ENCODE measurements around the gene SPESP1.

SPESP1 gene

DNA sequence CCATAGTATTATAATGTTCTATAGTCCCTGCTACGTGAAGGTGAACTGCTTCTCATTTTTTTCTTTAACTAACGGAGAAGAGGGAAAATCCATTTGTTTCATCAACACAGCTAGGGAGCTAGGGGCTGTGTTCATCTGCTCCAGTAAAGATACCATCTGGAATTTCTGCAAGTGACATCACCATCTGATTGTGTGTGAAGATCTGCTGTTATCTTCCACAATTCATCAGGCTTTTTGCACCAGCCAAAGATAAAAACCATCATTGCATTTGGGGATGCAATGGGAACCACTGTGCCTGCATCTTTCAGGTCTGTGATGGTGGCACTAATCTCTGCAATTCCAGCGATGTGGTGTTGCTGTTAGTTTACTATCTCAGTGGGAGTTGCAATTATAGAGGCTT is 48.7 kb downstream of the SPESP1 start:
- H3K27ac ChIP-seq: no peak overlapping the region
- TF ChIP-seq, protein P1, sequence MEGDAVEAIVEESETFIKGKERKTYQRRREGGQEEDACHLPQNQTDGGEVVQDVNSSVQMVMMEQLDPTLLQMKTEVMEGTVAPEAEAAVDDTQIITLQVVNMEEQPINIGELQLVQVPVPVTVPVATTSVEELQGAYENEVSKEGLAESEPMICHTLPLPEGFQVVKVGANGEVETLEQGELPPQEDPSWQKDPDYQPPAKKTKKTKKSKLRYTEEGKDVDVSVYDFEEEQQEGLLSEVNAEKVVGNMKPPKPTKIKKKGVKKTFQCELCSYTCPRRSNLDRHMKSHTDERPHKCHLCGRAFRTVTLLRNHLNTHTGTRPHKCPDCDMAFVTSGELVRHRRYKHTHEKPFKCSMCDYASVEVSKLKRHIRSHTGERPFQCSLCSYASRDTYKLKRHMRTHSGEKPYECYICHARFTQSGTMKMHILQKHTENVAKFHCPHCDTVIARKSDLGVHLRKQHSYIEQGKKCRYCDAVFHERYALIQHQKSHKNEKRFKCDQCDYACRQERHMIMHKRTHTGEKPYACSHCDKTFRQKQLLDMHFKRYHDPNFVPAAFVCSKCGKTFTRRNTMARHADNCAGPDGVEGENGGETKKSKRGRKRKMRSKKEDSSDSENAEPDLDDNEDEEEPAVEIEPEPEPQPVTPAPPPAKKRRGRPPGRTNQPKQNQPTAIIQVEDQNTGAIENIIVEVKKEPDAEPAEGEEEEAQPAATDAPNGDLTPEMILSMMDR (conservative IDR thresholded peaks at IDR 0.05): no peak
- no peak for TF ChIP-seq ZFX (IDR thresholded peaks at IDR 0.05)

DNA sequence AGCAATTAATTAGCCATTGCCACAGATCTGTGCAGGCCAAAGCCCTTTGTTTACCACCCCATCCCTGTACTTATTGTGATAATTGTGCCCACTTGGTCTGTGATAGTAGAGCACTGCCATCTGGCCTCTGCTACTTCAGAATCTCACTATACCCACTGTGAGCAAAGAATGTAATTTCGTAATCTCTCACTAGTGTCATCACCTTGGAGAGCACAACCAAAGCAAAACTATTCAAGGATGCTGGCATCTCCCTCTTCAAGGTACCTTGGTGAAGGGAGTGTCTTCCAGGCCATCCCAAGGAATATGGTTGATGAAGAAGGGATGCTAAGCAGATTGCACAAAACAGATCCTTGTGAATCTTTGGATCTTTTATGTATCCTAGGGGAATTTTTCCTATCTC is 49.5 kb downstream of the SPESP1 start:
- H3K27ac ChIP-seq: no peak overlapping the region
- no peak for TF ChIP-seq ZFX (IDR thresholded peaks at IDR 0.05)
- TF ChIP-seq, protein P1 (conservative IDR thresholded peaks at IDR 0.05): no peak

DNA sequence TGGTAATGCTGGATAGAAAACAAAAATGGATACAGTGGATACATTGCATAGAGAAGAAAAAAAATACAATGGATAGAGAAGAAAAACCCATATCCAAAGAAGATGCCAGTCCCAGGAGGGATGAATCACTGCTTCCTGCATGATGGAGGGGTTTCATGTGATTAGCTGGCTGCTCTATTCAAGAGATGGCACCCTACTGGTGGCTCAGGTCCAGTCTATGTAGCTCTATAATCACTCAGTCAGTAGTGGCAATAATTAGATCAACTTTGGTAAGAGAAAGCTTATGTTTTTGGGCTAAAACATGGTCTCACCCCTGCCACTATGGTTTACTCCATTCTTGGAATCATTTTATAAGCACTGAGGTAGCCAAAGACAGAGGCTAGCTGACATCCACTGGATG is 50.5 kb downstream of the SPESP1 start:
- TF ChIP-seq, protein P1 (conservative IDR thresholded peaks at IDR 0.05): no peak
- no peak for TF ChIP-seq ZFX (IDR thresholded peaks at IDR 0.05)
- no peak overlapping the region for H3K27ac ChIP-seq

DNA sequence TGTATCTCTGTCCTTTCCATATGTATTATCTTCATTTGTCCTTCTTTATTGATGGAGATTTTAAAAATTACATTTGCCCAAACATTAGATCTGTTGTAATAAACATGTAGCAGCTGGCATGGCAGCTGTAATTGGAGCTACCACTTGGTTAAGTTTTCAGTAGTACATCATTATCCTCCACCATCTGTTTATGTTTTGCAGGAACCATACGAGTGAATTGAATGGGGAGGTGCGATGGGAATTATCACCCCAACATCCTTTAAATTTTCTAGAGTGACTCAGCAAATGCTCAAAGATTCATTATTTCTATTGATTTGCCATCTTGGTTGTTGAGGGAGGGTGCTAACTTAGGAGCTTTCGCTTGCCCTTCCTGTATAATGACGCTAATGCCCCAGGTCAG is 51.6 kb downstream of the SPESP1 start:
- no peak for TF ChIP-seq ZFX (IDR thresholded peaks at IDR 0.05)
- TF ChIP-seq, protein P1 (conservative IDR thresholded peaks at IDR 0.05): no peak
- no peak overlapping the region for H3K27ac ChIP-seq

DNA sequence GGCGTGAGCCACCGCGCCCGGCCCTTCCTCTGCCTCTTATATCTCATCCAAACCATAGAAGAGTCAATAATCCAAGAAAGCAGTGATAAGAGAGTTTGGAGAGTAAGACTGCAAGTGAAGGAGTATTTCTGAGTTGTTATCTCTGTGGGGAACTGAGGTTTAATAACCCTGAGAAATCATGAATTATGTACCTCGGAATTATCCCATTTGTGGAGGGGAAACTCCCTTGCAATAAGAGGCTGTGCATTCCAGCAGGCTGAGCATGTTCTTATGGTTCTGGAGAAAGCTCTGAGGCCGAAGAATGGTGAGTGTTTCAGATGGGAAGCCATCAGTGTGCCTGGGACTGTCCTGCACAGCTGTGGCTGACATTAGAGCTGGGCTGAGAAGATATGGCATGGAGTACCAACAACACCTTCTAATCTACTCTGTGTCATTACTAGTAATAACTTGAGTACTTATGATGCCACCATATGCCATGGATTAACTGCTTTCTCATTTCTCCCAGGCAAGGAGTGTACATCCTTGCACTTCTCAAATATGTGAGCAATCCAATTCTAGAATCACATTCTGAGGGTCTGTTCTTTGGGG is 52.7 kb downstream of the SPESP1 start:
- no peak overlapping the region for H3K27ac ChIP-seq
- TF ChIP-seq ZFX (IDR thresholded peaks at IDR 0.05): no peak
- TF ChIP-seq, protein P1 (conservative IDR thresholded peaks at IDR 0.05): no peak

DNA sequence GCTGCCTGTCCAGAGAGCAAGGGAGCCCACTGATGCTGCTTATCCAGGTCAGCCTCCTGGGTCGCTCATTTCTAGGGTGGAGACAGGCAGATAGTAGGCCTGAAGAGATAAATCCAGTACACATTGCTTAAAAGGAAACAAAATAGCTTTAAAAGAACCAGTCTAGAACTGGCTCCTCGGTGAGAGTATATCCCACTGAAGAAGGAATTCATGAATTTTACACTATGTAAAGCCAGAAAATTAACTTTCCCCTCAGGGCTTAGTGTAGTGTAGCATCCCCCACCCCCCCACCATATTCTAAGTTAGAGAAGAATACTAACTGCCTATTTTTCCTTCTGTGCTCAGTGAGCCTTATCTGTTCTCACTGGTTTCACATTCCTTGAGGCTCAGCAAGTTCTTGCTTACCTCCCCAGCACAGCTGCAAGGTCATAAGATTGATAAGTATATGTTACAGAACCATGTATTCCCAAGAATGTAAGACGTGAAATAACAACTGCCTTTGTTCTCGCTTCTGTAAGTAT is 53.7 kb downstream of the SPESP1 start:
- TF ChIP-seq, protein P1 (conservative IDR thresholded peaks at IDR 0.05): no peak
- no peak for TF ChIP-seq ZFX (IDR thresholded peaks at IDR 0.05)
- no peak overlapping the region for H3K27ac ChIP-seq

DNA sequence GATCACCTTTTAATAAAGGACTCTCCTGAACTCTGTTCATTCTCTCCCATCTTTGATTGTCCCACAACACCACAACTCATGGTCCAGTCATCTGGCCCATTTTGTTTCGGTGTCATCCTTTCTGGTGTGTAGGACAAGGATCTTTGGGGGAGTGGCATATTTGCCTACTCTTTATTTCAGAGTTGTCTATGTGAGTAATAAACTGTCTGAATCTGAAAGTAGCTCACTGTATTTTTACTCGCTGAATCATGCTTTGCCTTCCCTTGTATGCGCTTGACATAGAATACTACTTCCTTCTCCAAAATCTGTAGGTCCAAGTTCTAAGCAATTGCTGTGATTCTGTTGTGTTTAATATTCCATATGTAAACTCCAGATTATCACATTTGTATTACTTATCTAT is 54.3 kb downstream of the SPESP1 start:
- TF ChIP-seq, protein P1 (conservative IDR thresholded peaks at IDR 0.05): no peak
- no peak for TF ChIP-seq ZFX (IDR thresholded peaks at IDR 0.05)
- no peak overlapping the region for H3K27ac ChIP-seq

Measured in C4-2B (cell line).